Activated CD8-positive, alpha-beta memory T cell treated with anti-CD3 and anti-CD28 coated beads for 24 hours (primary cell): ENCODE data around the gene DGKQ.
"Not testable (repeated sequence)": the region's sequence is repeated elsewhere in the genome, so short reads cannot be mapped to it uniquely, and the experiment has no call there.

ENCODE experiments used
- DNase-seq: peaks from one replicate; pipeline ENCODE4 v3.0.0-alpha.2; 2020

Gene DGKQ

DNA sequence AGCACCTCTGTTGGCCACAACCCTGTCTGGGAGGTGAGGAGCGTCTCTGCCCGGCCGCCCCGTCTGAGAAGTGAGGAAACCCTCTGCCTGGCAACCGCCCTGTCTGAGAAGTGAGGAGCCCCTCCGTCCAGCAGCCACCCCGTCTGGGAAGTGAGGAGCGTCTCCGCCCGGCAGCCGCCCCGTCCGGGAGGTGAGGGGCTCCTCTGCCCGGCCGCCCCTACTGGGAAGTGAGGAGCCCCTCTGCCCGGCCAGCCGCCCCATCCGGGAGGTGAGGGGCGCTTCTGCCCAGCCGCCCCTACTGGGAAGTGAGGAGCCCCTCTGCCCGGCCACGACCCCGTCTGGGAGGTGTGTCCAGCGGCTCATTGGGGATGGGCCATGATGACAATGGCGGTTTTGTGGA is 2.6 kb upstream of the DGKQ start:
- not testable (repeated sequence) for DNase-seq

- no peak for DNase-seq
Observed at GRCh38 chr4:974668-975067, 1.3 kb upstream of the DGKQ start.

GRCh38 chr4:972651-973424 is 531 bp downstream of the DGKQ start:
- peak; percentile 83 for DNase-seq

DNA sequence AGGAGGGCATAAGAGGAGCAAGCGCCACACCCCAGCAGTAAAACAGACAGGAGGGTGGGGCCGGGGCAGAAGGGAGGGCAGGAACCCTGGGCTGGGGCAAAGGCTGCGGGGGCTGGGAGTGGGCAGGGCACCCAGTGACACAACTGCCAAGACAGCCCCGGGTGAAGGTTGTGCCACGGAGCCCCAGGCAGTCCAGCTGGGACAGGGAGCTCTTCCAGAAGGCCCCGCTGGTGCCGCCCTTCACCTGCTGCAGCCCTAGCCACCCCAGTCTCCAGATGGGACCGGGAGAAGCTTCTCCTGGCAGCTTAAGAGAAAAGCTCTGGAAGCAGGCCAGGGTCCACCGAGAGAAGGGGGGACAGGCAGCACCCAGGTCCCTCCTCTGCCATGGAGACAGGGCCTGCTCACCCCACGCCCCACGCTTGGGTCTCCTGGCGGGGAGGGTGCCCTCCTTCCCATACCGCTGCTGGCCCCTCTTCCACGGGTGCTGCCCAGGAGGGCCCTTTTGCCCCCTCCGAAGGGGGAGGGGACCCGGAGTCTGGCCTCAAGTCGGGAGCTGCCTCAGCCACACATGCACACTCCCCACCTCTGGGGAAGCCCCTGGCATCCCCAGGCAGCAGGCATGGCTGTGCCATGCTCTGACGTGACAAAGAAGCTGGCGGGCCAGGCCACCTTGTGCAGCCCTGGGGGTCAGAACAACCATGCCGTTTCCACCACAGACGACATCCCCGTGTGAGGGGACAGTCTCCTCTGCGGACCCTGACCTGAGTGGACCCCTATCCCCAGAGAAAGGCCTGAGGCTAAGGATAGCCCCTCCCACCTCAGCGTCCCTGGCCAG is 1.5 kb downstream of the DGKQ start:
- no peak for DNase-seq

DNA sequence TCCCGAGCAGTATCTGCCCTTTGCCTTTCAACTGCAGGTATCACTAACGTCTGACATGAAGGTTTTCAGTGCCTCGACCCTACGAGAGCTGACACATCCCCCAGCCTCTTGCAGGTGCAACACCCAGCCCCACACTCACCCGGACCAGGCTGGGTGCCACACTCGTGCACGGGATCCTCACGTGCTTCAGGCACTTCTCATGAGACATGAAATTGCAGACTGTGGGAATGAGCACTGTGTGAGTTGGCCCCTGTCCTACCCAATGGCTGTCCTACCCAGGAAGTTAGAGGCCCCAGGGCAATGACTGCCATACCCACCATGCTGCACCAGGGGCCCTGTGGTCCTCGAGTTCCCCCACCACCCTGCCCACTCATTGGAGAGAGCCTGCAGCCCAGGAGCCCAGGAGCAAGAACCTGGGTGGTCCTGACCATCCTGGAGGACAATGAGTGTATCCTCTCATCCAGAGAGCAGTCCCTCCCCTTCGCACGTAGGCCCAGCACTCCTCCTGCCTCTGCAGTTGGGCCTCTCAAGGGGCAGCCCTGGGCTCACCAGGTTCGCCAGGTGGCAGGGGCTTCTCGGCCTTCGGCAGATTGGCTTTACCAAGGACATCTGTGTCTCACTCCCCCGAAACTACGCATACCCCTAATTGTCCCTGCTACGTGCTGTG is 2.4 kb downstream of the DGKQ start:
- no peak for DNase-seq

DNA sequence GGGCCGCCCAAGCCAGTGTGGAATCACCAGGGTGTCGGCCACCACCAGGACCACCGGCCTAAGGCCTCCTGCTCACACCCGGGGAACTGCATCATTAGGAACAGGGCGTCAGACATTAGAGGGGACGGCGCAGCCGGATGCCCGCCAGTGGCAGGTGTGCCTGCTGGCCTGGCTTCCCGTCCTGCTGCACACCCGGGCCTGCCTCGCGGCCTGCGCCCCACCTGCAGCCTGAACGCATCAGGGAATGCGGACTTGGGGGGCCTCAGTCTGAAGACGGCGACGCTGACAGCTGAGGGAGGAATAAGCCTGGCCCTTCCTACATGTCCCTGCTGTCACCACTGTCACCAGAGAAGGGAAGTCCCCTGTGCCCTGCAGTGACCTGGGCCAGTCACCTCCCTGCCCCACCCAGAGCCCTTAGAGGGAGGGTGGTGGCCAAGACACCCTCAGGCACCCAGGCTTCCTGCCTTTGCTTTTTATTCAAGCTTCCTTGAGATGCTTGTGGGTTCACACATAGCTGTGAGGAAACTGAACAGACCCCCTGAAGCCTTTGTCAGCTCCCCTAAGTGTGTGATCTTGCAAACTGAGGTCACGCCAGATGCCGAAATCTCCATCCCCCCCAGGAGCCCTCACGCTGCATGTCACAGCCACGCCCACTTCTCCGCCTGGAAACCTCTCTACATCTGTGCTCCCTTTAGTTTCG is 3.2 kb downstream of the DGKQ start:
- DNase-seq: peak; percentile 71

GRCh38 chr4:968621-969394 is 4.6 kb downstream of the DGKQ start:
- no peak for DNase-seq

GRCh38 chr4:968221-968620 is 5.1 kb downstream of the DGKQ start:
- DNase-seq: no peak

DNA sequence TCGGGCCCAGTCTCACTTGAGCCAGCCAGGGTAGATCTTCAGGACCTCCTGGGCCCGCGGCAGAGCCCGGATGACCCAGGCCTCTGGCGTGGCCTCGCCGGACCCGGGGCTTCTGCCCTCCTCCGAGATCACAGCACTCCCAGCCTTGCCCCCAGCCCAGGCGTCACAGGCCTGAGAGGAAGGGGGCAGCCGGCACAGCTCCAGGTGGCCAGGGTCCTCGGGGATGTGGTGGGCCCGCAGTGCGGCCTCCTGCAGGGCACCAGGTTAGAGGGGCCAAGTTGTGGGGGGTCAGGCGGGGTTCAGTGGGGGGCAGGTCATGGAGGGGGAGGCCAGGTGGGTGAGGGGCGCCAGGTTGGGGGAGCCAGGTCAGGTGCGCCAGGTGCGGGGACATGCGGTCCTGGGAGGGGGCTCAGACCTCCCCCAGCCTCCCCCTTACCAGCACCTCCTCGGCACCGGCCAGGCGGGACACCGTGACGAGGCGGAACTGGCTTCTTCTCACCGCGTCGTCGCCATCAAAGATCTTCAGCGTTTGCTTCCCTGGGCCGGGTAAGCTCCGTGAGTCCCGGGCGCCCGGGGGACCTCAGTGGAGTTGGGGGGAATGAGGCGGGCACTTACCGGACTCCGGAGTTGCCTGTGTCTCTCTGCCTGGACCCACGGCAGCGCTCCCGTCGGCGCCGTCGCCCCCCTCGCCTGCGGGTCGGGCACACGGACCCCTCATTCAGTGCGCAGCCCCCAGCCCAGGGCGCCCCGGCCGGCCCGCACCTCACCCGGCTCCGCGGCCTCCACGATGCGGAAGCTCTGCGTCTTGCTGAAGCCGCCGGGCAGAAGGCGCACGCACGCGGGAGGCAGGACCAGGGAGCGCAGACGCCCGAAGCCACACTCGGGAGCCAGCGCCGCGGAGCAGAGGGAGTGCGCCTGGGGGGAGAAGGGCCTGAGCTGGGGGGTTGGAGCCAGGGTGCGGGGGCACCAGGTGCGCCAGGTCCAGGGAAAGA is 6.0 kb downstream of the DGKQ start:
- DNase-seq: no peak

DNA sequence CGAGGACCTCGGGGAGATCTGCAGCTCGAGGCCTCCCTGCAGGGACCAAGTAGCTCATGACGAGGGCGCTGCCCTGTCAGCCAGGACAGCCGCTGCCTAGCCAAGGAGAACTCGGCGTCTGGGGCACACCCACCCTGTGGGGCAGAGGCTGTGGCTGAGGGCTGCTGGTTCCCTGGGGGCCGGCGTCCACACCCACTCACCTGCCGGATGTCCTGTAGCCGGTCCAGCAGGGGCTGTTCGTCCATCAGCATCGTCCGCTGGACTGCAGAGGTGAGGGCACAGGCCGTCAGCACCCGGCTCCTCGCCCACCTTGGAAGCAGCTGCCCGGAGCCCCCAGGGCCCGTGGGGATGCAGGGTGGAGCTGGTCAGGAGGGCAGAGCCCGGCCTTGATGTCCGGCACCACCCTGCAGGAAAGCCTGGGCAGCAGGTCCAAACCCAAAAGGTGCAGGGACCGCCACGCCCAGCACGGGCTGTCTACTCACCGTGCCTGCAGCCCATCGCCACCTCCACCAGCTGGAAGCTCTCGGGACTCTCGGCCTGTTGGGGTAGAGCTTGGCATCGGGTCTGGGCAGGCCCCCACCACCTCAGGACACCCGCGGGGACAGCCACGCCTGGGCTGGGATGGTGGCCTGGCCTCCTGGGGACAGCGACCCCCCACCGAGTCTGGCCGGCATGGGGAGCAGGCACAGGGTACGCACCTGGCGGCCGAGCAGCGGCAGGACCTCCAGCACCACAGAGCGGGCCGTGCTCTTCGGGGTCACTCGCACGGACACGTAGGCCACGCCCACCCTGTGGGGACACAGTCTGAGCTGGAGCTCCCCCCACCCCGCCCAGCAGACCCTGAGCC is 6.9 kb downstream of the DGKQ start:
- no peak for DNase-seq

GRCh38 chr4:965766-966134 is 7.6 kb downstream of the DGKQ start:
- no peak for DNase-seq

GRCh38 chr4:965048-965765 is 8.2 kb downstream of the DGKQ start:
- DNase-seq: no peak

DNA sequence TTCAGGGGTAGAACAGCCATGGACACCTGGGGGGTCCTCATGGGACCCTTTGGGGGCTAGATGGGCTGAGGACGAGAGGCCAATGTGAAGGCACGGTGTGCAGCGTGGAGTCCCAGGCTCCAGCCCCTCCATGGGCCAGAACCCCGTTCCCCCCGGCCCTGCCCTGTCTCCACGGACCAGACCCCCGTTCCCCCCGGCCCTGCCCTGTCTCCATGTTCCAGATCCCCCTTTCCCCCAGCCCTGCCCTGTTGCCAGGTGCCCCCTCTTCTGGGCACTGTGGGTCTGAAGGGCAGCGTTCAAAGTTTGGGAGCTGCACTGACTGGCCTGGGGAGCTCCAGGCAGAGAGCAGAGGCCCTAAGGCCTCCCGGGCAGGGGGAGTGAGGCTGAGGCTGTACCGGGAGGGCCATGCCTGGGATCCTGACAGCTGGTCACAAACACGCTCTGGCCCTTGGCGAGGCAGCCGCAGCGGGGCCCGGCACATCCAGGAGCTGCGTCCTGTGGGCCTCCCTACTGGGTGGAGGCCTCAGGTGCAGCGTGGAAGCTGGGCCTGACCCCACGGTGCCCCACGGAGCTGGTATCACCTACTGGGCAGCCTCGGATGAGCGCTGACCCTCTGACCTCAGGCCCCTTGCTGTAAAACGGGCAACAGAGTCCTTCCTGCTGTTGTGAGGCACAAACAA is 8.9 kb downstream of the DGKQ start:
- no peak for DNase-seq

DNA sequence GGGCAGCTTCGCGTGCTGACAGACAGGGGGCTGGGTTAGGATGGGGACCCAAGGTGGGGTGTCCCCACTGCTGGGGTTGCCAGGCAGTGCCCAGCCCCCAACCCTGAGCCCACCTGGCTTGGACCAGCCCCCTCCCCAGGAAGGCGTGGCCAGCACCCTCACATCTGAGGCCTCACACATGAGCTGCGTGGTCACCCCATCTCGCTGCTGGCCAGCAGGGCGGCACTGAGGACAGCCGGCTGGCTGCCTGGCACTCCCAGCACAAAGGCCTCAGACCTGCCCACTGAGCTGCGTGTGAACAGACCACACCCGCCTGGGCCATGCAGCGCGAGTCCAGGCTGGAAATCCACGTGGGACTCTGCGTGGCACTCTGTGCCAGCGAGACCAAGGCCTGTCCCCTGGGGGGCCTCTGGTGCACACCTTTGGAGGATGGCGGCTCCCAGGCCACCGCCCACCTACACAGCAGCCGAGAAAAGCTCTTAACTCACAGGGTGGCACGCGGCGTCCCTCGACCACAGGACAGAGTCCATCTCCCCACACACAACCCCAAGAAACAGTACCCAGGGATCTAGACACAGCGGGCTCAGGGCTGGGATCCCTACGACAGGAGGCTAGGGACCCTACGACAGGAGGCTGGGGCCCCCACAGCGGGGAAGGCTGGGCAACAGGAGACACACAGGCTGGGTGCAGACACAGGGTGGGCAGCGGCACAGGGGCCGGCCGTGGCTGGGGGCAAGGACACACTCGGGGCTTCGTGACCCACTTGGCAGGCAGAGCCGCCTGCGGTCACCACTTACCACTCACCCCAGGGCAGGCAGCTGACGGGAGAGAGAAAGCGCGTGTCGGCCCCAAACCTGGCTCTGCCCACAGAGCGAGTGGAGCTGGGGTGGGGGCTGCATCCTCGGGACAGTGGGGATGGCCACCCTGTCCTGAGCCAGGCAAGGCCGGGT is 9.8 kb downstream of the DGKQ start:
- DNase-seq: no peak

DNA sequence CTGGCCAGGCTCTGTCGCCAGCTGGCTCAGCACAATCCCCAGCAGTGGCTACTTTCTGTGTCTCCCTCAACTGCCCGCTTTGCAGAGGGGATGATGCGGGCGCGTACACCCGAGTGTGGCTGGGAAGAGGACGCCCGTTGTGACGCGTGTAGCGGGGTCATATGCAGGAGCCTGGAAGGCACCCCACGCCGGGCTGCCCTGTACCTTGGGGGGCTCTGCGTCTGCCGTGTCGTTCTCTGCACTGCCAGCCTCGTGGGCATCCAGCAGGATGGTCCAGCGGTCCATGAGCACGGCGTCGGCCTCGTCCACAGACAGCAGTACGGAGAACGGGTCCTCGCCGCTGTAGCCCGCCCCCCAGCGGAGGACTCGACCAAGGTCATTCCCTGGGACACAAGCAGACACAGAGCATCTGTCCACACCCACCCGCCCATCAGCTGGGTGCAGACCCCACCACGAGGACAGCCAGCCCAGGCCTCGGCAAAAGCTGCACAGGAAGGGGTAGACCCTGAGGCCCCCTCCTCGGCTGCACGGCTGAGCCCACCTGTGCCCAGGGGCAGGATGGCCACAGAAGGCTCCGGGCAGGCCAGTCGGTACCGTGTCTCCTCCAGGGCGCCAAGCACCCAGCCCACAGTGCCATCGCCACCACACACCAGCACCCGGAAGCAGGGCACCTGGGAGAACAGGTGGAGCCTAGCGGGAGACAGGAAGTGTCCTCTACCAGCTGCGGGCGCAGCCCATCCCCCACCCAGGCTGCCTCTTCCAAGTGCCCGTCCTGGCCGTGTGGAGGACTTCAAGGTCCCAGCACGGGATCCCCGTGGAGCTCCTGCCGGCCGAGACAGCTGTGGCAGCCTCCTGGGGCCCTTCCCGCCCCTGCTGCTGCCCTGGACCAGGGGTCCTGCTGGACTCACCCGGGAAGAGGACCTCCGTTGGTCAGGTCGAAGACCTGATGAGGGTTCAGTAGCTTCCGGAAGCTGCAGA is 10.8 kb downstream of the DGKQ start:
- DNase-seq: no peak
